ENCODE results near the gene CDK18.
"Not testable (repeated sequence)": the region's sequence is repeated elsewhere in the genome, so short reads cannot be mapped to it uniquely, and the experiment has no call there.

CDK18 gene

GRCh38 chr1:205504311-205505075 is at the start of gene CDK18:
CDK18 (plus strand) TSS chr1:205504669; CDS start chr1:205523168, 18,499 bp downstream.
- ATAC-seq, result peak; percentile 57 to 67

GRCh38 chr1:205454903-205455335 is 49.5 kb upstream of the CDK18 start:
- ATAC-seq, result no peak

- no peak for ATAC-seq
These were observed 48.7 kb upstream of the CDK18 start, which contains the start of gene BLACAT1 for GRCh38 chr1:205455581-205456382. BLACAT1 (minus strand) TSS chr1:205456045.

- no peak for ATAC-seq
These were observed 48.0 kb upstream of the CDK18 start for GRCh38 chr1:205456383-205456867.

- ATAC-seq, result no peak
These were observed 47.4 kb upstream of the CDK18 start for GRCh38 chr1:205456868-205457745.

- ATAC-seq, result no peak
These were observed 45.5 kb upstream of the CDK18 start for GRCh38 chr1:205458777-205459566.

GRCh38 chr1:205465392-205465791 is 39.1 kb upstream of the CDK18 start:
- no peak for ATAC-seq

- ATAC-seq, result no peak
These were observed 37.8 kb upstream of the CDK18 start for GRCh38 chr1:205466595-205467220.

- no peak for ATAC-seq
These were observed 34.3 kb upstream of the CDK18 start for GRCh38 chr1:205470131-205470530.

- no peak for ATAC-seq
These were observed 31.6 kb upstream of the CDK18 start for GRCh38 chr1:205472737-205473441.

- ATAC-seq, result no peak
These were observed 31.0 kb upstream of the CDK18 start for GRCh38 chr1:205473475-205473874.

GRCh38 chr1:205473966-205474365 is 30.5 kb upstream of the CDK18 start:
- ATAC-seq, result no peak

GRCh38 chr1:205474571-205474970 is 29.9 kb upstream of the CDK18 start:
- no peak for ATAC-seq

GRCh38 chr1:205475855-205476254 is 28.6 kb upstream of the CDK18 start:
- no peak for ATAC-seq

GRCh38 chr1:205476648-205477047 is 27.8 kb upstream of the CDK18 start:
- ATAC-seq, result no peak

- no peak for ATAC-seq
These were observed 27.2 kb upstream of the CDK18 start for GRCh38 chr1:205477121-205477758.

- ATAC-seq, result no peak
These were observed 26.7 kb upstream of the CDK18 start for GRCh38 chr1:205477759-205478247.

- ATAC-seq, result not testable (repeated sequence)
These were observed 25.5 kb upstream of the CDK18 start for GRCh38 chr1:205478985-205479384.

GRCh38 chr1:205480349-205480985 is 24.0 kb upstream of the CDK18 start:
- ATAC-seq, result peak; percentile 79 to 83
